ENCODE measurements around the gene CNTN5. TPM values are rescaled to one million over a fixed set of nuclear protein-coding genes. Genes with fewer than 3 reads are reported as not detected.

CNTN5 gene
- total RNA-seq, 4 donors from 2014 or later, result not detected

GRCh38 chr11:99693941-99694492, 673.3 kb downstream of the CNTN5 start:
- no peak for TF ChIP-seq CTCF (IDR thresholded peaks at IDR 0.05; ENCODE audit: low read depth)

GRCh38 chr11:99695106-99695505, 674.4 kb downstream of the CNTN5 start:
- TF ChIP-seq CTCF (IDR thresholded peaks at IDR 0.05; ENCODE audit: low read depth), result no peak

GRCh38 chr11:99706848-99707247, 686.1 kb downstream of the CNTN5 start:
- no peak for TF ChIP-seq CTCF (IDR thresholded peaks at IDR 0.05; ENCODE audit: low read depth)

- no peak for TF ChIP-seq CTCF (IDR thresholded peaks at IDR 0.05; ENCODE audit: low read depth)
These were observed 688.4 kb downstream of the CNTN5 start for GRCh38 chr11:99708928-99709672.

- no peak for TF ChIP-seq CTCF (IDR thresholded peaks at IDR 0.05; ENCODE audit: low read depth)
These were observed 695.6 kb downstream of the CNTN5 start for GRCh38 chr11:99716302-99716701.

GRCh38 chr11:99718291-99718690, 697.5 kb downstream of the CNTN5 start:
- TF ChIP-seq CTCF (IDR thresholded peaks at IDR 0.05; ENCODE audit: low read depth), result no peak

- no peak for TF ChIP-seq CTCF (IDR thresholded peaks at IDR 0.05; ENCODE audit: low read depth)
These were observed 718.8 kb downstream of the CNTN5 start for GRCh38 chr11:99739464-99740089.

All from subcutaneous adipose tissue (tissue), 4 donors.